ENCODE measurements around the gene TNKS1BP1.
"Not testable (repeated sequence)": the region's sequence is repeated elsewhere in the genome, so short reads cannot be mapped to it uniquely, and the experiment has no call there.

Gene TNKS1BP1

GRCh38 chr11:57324886-57325734 lies at the start of gene TNKS1BP1:
TNKS1BP1 (minus strand) TSS chr11:57324952; CDS start chr11:57321885, 3,067 bp downstream.
- DNase-seq: peak; percentile 98

GRCh38 chr11:57373146-57373545 lies 48.4 kb upstream of the TNKS1BP1 start:
- no peak for DNase-seq

GRCh38 chr11:57370941-57371340 lies 46.2 kb upstream of the TNKS1BP1 start:
- DNase-seq: no peak

GRCh38 chr11:57370251-57370650 lies 45.5 kb upstream of the TNKS1BP1 start:
- no peak for DNase-seq

- no peak for DNase-seq
Measured at GRCh38 chr11:57368845-57369232, 44.1 kb upstream of the TNKS1BP1 start.

- no peak for DNase-seq
Measured at GRCh38 chr11:57368106-57368844, 43.5 kb upstream of the TNKS1BP1 start.

- no peak for DNase-seq
Measured at GRCh38 chr11:57364851-57365660, 40.3 kb upstream of the TNKS1BP1 start.

GRCh38 chr11:57363131-57364080 lies 38.7 kb upstream of the TNKS1BP1 start:
- DNase-seq: no peak

GRCh38 chr11:57361926-57362325 lies 37.2 kb upstream of the TNKS1BP1 start:
- no peak for DNase-seq

- not testable (repeated sequence) for DNase-seq
Measured at GRCh38 chr11:57361420-57361819, 36.7 kb upstream of the TNKS1BP1 start.

GRCh38 chr11:57360991-57361390 lies 36.2 kb upstream of the TNKS1BP1 start:
- no peak for DNase-seq

GRCh38 chr11:57359896-57360690 lies 35.3 kb upstream of the TNKS1BP1 start:
- DNase-seq: no peak

GRCh38 chr11:57359396-57359795 lies 34.6 kb upstream of the TNKS1BP1 start:
- no peak for DNase-seq

- DNase-seq: no peak
Measured at GRCh38 chr11:57358991-57359390, 34.2 kb upstream of the TNKS1BP1 start.

GRCh38 chr11:57358543-57358961 lies 33.8 kb upstream of the TNKS1BP1 start:
- DNase-seq: no peak

- DNase-seq: no peak
Measured at GRCh38 chr11:57357856-57358255, 33.1 kb upstream of the TNKS1BP1 start.

GRCh38 chr11:57357310-57357709 lies 32.6 kb upstream of the TNKS1BP1 start:
- no peak for DNase-seq

- no peak for DNase-seq
Measured at GRCh38 chr11:57356268-57356667, 31.5 kb upstream of the TNKS1BP1 start.

- DNase-seq: no peak
Measured at GRCh38 chr11:57354699-57355098, 29.9 kb upstream of the TNKS1BP1 start.

GRCh38 chr11:57353852-57354251 lies 29.1 kb upstream of the TNKS1BP1 start:
- no peak for DNase-seq

- no peak for DNase-seq
Measured at GRCh38 chr11:57353446-57353845, 28.7 kb upstream of the TNKS1BP1 start.

Measured in fibroblast of upper back skin (primary cell).